GM18909 (cell line): ENCODE measurements around the gene ETV3.
"Not testable (repeated sequence)": the region's sequence is repeated elsewhere in the genome, so short reads cannot be mapped to it uniquely, and the experiment has no call there.

Source experiments
- ATAC-seq: cut with Tn5 transposase; IDR thresholded peaks from one replicate; pipeline ENCODE4 v1.9.1; 2021; ENCODE audit warnings: mild to moderate bottlenecking; ENCODE audit not compliant: unreplicated experiment, poor library complexity

ETV3 gene

DNA sequence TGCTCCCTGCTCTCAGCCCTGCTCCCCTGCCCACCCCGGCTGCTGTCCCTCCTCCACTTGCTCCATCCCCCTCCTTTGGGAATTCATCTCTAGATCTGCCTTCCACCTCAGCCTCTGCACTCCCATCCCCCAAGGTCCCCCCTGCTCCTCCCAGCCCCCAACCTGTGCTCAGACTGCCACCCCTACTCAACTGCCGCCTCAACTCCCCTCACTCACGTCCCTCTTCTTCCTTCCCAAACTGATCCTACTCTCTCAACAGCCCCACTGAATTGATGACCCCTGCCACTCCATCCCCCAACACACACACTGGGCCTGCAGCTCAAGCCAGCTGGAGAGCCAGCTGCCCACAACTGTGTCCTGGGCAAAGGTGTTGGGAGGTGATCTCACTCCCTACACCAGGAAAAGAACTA is 22.8 kb downstream of the ETV3 start:
- no peak for ATAC-seq

DNA sequence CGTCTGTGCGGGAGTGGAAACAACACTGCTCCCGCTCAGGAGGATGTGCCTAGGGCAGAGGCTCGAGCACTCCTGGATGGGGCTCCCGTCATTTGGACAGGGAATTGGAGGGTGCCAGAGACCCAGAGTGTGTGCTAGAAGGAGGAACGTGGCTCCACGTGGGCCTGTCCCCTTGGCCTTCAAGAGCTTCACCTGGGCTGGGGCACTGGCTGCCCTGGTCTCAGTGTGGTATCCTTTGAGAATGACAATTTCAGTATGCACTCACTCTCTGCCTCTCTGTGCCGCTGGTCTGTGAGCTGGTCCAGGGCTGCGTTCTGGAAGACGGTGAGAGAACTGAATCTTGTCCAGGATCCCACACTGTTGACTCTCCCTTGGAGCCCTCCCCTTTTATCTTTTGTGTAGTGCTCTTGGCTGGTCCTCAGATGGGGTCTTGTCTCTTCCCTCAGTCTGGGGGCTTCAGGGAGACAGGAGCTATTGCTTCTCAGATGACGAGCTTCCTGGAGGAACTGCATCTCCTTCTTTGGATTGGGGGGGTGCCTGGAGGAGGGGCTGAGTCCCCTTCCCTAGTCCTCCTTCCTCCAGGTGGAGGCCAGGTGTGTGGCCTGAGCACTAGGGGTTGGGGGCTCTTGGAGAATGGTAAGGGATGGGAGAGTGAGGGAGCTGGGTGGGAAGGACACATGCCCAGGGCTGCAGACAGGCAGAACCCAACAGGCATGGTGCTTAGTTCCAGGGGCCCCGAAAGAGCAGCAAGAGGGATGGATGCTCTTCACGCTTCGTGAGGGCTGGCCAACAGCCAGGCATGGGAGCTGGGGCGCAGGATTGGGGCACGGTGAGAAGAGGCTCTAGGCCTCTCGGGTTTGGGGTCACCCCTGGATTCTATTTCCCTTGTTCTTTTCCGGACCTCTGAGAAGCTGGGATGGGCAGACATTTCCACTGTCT is 23.7 kb downstream of the ETV3 start:
- ATAC-seq: no peak

GRCh38 chr1:157113631-157114030 is 24.6 kb downstream of the ETV3 start:
- ATAC-seq: no peak

DNA sequence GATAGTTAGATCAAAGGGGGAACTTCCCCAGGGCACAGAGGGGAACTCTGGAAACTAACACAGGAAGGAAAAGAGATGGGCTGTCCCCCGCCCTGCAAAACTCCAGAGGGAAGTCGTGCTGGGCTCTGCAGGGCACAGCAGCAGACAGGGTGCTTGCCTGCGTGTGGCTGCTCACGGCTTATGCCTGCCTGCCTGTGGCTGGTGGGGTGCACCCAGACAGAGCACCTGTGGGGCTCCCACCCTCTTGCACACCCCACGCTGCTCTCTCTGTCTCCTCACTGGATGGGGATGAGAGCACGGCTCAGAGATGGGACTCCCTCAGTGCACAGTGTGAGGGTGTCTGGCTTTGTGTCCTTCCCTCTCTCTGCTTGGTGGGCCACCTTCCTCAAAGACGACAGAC is 25.1 kb downstream of the ETV3 start:
- no peak for ATAC-seq

DNA sequence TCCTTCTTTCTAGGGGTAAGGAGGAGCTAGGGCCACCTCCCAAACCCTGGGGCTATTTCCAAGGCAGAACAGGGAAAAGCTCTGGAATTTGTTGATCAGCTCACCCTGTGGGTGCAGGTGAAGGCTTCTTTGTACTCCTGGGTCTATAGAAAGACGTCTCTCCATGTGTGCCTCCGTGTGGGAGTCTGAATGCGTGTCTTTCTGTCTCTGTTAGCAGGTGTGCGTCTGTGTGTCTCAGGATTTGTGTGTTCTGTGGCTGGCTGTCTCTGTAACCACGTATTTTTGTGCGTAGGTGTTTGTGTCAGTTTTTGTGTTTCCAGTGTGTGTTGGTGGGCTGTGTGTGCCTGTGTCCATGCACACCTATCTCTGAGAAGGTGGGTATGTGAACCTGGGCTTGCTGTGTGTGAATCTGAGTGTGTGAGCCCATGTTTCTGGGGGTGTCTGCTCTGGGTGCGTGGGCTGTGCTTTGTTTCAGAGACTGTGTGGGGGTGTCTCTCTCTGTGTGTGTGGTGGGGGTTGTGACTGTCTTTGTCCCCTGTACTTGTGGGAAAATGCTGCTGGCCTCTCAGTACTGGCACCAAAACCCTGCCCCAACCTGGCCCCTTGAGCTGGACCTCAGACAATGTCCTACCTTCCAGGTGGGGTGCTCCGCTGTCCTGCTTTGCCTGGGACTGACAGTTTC is 25.9 kb downstream of the ETV3 start:
- ATAC-seq: no peak

DNA sequence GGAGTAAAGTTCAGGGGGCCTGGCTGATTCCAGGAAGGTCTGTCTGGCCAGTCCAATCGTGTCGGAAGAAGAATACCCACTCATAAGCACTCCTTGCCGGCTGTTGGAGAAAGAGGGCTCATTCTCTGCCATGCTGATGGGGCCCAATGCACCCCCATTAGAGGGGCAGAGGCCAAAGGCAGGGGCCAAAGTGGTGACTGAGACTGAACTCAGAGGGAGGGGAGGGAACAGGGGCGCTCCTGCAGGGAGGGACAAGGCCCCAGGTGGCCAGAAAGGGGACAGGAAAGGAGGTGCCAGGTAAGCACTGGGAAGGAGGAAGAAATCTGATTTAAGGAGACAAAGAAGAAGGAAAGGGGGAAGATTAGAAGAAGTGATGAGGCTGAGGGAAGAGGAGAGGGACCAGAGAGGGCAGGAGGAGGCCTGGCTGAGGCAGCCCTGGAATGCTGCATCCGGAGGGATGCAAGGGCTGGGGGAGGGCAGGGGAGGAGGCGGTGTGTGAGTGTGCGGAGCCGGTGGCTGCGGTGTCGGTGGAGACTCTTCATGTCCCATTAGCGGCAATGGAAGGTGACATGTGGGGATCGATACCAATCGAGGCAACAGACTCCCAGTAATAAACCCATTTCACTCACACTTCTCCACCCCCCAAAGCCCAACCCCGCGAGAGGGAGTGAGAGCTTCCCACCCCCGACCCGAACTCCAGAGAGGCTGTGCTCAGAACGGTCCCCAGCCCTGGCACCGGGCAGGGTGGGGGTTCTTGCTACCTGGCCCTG is 26.6 kb downstream of the ETV3 start:
- no peak for ATAC-seq

DNA sequence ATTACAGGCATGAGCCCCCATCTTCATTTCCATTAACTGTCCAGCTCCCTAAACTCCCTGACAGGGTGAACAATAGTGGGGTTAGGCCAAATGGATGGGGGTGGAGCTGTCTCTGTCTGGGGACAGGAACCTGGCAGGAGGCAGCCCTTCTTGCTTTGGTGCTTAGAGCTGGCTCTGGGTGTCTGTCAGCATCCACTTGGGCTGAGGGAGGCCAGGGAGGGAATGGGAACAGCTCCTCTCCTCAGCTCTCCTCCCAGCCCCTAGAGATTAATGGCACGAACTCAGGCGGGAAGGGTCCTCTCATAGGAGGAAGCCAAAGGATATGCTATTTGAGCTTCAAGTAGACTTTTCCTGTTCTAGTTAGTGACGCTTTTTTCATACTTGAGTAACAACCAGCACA is 27.5 kb downstream of the ETV3 start:
- no peak for ATAC-seq

- ATAC-seq: no peak
Measured at GRCh38 chr1:157110003-157110402, 28.2 kb downstream of the ETV3 start.

DNA sequence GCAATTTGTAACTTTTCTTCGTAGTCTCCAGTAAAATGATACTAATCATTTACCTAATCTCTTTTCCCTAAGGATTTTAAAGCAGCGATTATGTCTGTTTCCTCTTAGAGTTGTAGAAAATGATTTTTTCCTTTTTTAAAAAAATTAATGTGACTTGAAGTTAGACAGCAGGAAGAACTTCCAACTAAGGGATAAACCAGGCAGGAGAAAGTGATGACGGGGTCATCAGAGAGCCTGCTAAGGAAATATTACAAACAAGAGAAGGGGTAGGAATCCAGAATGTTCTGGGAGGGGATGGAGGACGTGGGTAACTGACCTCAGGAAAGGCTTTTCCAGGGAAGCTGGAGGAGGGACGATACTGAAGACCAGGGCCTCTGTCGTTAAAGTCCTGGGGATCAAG is 29.7 kb downstream of the ETV3 start:
- no peak for ATAC-seq

GRCh38 chr1:157107702-157108101 is 30.5 kb downstream of the ETV3 start:
- ATAC-seq: no peak

DNA sequence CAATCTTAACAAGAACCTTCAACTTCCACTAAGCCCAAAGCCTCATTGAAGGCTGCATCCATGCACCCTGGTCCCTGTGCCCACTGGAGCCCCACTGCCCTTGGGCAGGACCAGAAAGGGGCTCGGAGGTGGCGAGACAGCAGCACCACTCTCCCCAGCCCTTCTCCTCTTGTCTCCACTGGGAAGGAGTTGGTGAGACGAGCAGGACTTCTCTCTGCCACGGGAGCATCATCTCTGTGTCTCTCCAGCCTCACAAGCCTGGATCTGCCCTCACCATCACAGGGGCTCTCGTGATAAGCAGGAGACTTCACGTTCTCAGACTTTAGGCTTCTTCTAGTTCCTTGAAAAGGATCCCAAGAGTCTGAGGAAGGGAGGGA is 31.4 kb downstream of the ETV3 start:
- no peak for ATAC-seq

GRCh38 chr1:157105988-157106812 is 32.0 kb downstream of the ETV3 start:
- ATAC-seq: peak; percentile 90

DNA sequence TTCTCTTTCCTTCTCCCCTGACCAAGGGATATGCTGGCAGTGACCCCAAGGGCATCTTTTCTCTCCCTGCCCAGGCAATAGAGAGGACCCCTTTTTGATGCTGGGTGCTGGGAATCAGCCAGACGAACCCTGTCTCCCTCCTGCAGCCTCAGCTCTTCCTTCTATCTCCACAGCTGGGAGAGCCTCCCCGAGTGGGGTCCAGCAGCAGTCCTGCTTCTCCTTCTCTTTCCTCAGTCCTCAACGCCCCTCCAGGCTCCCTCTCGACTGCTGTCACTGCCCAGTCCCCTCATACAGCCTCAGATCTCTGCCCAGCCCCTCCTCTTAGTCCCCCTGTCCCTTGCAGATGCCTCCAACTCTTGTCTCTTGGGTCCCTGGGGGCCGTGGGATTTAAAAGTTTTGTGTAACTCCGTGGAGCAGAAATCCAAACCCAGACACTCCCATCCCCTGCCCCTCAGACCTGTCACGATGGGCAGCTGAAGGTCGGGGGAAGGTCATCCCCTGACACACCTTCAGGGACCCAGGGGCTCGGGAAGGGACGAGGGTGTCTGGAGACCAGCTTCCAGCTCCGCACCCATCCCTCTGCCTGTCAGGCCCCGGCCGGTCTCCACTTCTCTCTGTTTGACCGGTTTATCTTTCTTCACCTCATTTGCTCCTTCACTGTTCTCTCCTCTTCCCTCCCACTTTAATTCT is 32.8 kb downstream of the ETV3 start:
- ATAC-seq: no peak

DNA sequence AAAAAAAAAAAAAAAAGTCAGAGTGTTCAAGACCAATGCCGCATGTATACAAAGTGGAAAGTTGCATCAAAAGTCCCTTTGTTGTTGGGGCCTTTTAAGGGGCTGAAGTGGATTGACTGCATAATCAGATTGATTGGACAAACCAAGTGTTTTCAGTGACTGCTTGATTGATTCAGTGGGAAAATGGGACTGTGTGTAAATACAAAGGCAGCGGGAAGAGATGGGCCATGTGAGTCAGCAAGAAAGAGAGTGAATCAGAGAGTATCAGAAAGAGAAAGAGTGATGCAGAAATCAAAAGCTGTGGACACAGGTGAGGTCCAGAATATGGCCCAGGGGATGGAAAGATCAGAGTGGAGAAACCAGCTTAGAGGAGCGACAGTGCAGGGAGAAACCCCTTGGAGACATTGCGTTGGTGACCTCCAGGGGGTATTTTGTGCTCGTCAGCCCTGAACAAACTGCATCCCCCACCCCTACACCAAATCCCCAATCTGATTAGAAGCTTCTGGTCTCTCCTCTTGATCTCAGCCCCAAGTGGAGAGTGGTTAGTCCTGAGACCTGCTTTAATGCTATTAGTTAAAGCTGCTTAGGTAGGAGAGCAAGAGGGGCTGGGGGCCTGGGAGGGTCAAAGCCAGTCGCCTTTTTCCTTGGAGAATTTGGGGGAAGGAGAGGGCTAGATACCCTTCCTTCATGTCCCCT is 33.4 kb downstream of the ETV3 start:
- ATAC-seq: no peak

DNA sequence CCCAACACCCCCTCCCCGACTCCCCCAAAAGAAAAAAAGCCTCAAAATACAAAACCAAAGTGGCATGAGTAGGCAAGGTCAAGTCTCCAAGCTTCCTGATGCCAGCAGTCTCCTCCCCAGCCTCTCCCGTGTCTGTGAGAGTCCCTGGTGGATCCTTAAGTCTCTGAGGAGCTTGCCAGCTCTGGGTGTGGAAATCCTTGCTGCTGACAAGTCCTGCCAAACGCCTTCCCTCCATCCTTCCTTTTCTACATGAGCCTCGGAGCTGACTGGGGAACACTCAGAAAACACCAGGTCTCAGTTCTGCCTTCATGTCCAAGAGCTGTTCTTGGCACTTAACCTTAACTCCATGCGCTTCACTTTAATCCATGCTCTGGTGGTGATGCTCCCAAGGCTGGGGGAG is 34.9 kb downstream of the ETV3 start:
- ATAC-seq: no peak

GRCh38 chr1:157101149-157101548 is 37.0 kb downstream of the ETV3 start:
- ATAC-seq: no peak

DNA sequence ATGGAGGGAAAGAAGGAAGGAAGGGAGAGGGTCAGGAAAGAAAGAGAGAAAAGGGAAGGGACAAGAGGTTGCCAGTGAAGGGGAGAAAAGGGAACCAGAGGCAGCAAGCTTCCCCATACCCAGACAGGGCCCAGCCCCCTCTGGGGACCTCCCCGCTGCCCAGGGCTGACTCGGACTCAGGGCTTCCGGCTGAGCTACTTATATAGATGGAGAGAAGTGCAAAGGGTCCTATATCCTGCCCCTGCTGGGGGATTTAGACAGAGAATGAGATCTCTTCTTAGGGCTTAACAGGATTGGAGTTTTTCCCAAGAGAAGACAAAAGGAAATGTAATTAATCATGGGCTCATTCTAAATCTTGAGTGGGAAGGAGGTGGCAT is 38.6 kb downstream of the ETV3 start, which contains the start of gene ETV3L:
Gene ETV3L (minus strand): TSS at position 176 of the 377 bp plus-strand sequence. CDS start 285 bp downstream, outside the sequence.
- no peak for ATAC-seq

- not testable (repeated sequence) for ATAC-seq
Measured at GRCh38 chr1:157098987-157099632, 39.1 kb downstream of the ETV3 start.
